ENCODE data around the gene TAF6L.

Gene TAF6L

DNA sequence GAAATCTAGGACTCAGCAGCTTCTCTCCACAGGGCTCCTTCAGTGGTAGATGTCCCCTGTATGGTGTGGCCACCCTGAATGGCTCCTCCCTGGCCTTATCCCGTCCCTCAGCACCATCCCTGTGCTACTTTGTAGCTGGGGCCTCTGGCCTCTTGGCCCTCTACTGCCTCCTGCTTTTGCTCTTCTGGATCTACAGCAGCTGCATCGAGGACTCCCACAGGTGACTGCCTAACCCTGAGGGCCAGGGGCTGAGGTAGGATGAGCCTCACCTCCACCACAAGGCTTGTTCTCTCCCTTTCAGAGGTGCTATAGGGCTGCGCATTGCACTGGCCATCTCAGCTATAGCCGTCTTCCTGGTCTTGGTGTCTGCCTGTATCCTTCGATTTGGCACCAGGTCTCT, 17.8 kb downstream of the TAF6L start:
- Histone ChIP-seq H4K20me1 (ENCODE audit: insufficient read depth, low read length) (no peaks in the 10 kb centered on the region), H3K4me3 (ENCODE audit: low read length) (no peak overlapping the region), H3K9me3 (ENCODE audit: insufficient read depth, low read length) (no peaks in the 10 kb centered on the region), H3K4me1 (ENCODE audit: low read length) (peaks cover 31% of the 10 kb centered on the region), H3K4me2 (ENCODE audit: low read length) (peak overlapping the region; percentile 6; the same call in 1 of the 2 replicates), H3K36me3 (replicated peaks; ENCODE audit: low read depth, low read length) (peaks cover 39% of the 10 kb centered on the region), H3K27ac (ENCODE audit: low read length) (no peak overlapping the region), H3K79me2 (ENCODE audit: low read length) (peaks cover 46% of the 10 kb centered on the region), H3K9ac (ENCODE audit: low read length) (no peak overlapping the region), H3K27me3 (ENCODE audit: low read depth, low read length) (no peaks in the 10 kb centered on the region), H2AFZ (ENCODE audit: low read depth, low read length) (no peak overlapping the region)
- no peak for TF ChIP-seq EZH2phosphoT487 (IDR thresholded peaks at IDR 0.05; ENCODE audit: low read depth)
- TF ChIP-seq, protein P1, sequence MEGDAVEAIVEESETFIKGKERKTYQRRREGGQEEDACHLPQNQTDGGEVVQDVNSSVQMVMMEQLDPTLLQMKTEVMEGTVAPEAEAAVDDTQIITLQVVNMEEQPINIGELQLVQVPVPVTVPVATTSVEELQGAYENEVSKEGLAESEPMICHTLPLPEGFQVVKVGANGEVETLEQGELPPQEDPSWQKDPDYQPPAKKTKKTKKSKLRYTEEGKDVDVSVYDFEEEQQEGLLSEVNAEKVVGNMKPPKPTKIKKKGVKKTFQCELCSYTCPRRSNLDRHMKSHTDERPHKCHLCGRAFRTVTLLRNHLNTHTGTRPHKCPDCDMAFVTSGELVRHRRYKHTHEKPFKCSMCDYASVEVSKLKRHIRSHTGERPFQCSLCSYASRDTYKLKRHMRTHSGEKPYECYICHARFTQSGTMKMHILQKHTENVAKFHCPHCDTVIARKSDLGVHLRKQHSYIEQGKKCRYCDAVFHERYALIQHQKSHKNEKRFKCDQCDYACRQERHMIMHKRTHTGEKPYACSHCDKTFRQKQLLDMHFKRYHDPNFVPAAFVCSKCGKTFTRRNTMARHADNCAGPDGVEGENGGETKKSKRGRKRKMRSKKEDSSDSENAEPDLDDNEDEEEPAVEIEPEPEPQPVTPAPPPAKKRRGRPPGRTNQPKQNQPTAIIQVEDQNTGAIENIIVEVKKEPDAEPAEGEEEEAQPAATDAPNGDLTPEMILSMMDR (IDR thresholded peaks at IDR 0.05; ENCODE audit: low read depth, low read length), result no peak

DNA sequence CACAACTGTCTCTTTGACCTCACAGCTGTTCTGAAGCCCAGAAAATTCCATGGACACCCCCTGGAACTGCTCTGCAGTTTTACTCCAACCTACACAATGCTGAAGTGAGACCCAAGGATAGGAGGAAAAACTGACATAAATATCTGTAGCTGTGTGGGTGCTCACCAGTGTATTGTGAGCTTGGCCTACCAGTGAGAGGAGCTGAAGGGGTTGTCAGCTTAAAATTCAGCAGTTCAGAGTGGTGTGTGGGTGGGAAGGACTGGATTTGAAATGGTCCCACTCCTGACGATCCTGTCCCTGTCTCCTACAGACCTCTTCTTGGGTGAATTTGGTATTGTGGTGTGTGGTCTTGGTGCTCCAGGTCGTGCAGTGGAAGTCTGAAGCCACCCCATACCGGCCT, 18.4 kb downstream of the TAF6L start:
- Histone ChIP-seq H3K9me3 (ENCODE audit: insufficient read depth, low read length) (no peaks in the 10 kb centered on the region), H3K27ac (ENCODE audit: low read length) (no peak overlapping the region), H4K20me1 (ENCODE audit: insufficient read depth, low read length) (no peaks in the 10 kb centered on the region), H3K27me3 (ENCODE audit: low read depth, low read length) (no peaks in the 10 kb centered on the region), H2AFZ (ENCODE audit: low read depth, low read length) (no peak overlapping the region), H3K4me1 (ENCODE audit: low read length) (peaks cover 31% of the 10 kb centered on the region), H3K4me2 (ENCODE audit: low read length) (no peak overlapping the region), H3K9ac (ENCODE audit: low read length) (no peak overlapping the region), H3K36me3 (replicated peaks; ENCODE audit: low read depth, low read length) (peaks cover 45% of the 10 kb centered on the region), H3K79me2 (ENCODE audit: low read length) (peaks cover 46% of the 10 kb centered on the region), H3K4me3 (ENCODE audit: low read length) (no peak overlapping the region)
- TF ChIP-seq EZH2phosphoT487 (IDR thresholded peaks at IDR 0.05; ENCODE audit: low read depth), result no peak

DNA sequence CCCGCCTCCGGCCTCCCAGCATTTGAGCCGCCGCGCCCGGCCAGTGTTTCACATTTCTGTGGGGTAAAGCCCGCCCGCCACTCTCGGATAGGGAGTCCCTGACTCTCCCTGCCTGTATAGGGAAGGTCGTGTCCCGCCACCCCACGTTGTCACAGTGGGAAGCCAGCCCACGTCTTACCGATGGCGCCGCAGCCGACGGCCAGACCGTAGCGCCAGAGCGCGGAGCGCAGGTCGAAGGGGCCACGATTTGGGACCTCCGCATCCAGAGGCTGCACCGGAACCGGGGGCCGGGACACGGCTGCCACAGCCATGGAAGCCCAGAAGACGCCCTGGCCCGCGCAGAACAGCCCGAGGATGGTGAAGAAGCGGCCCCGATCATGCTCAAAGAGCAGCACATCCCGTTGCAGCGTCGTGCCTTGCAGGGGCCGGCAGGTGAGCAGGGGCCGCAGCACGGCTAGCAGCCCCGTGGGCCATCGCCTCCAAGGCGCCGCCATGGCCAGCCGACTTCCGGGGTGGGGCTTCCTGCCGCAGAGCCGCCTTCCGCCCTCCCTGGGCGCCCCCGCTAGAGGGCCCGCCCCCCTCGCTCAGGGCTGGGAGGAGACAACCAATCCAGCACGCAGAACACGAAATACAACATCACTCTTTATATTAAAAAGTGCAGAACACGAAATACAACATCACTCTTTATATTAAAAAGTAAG, 20.5 kb downstream of the TAF6L start, which contains the start of gene TMEM223:
TMEM223 (minus strand) TSS at position 506 of the 701 bp plus-strand sequence; CDS start at position 494, 12 bp downstream.
- H3K27ac ChIP-seq (ENCODE audit: low read length), result peak within 1 kb of the TSS; percentile 51
- peak within 1 kb of the TSS; percentile 89 for H3K9ac ChIP-seq (ENCODE audit: low read length)
- TF ChIP-seq, protein P1 (IDR thresholded peaks at IDR 0.05; ENCODE audit: low read depth, low read length), result no peak
- no peak for TF ChIP-seq EZH2phosphoT487 (IDR thresholded peaks at IDR 0.05; ENCODE audit: low read depth)
- H2AFZ ChIP-seq (ENCODE audit: low read depth, low read length), result no peak within 1 kb of the TSS
- H3K4me2 ChIP-seq (ENCODE audit: low read length), result peak within 1 kb of the TSS; percentile 81
- H3K4me3 ChIP-seq (ENCODE audit: low read length), result peak within 1 kb of the TSS; percentile 95
- H3K9me3 ChIP-seq (ENCODE audit: insufficient read depth, low read length), result no peaks in the 10 kb centered on the region
- H4K20me1 ChIP-seq (ENCODE audit: insufficient read depth, low read length), result no peaks in the 10 kb centered on the region
- H3K27me3 ChIP-seq (ENCODE audit: low read depth, low read length), result no peaks in the 10 kb centered on the region
- peaks cover 46% of the 10 kb centered on the region for H3K79me2 ChIP-seq (ENCODE audit: low read length)
- H3K4me1 ChIP-seq (ENCODE audit: low read length), result peaks cover 23% of the 10 kb centered on the region
- peaks cover 62% of the 10 kb centered on the region for H3K36me3 ChIP-seq (replicated peaks; ENCODE audit: low read depth, low read length)

DNA sequence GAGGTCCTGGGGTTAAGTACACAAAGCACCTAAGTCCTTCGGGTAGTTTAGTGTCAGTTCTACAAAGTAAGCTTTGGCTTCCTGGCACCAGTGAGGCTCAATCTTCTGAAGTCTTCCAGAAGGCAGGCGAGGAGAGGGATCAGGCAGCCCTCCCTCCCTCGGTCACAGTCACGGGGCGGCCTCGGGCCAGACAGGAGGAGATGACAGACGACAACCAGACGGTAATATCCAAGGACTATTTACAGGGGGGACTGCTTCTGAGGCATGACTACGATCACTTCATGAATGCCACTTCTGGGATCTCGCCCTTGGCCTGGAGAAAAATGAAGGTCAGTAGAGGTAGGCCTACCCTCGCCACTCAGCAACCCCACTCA, 21.0 kb downstream of the TAF6L start:
- no peaks in the 10 kb centered on the region for H3K9me3 ChIP-seq (ENCODE audit: insufficient read depth, low read length)
- H3K4me1 ChIP-seq (ENCODE audit: low read length), result peaks cover 23% of the 10 kb centered on the region
- H3K79me2 ChIP-seq (ENCODE audit: low read length), result peaks cover 46% of the 10 kb centered on the region
- no peak overlapping the region for H2AFZ ChIP-seq (ENCODE audit: low read depth, low read length)
- TF ChIP-seq, protein P1 (IDR thresholded peaks at IDR 0.05; ENCODE audit: low read depth, low read length), result no peak
- H3K4me3 ChIP-seq (ENCODE audit: low read length), result peak overlapping the region; percentile 95
- H3K27ac ChIP-seq (ENCODE audit: low read length), result peak overlapping the region; percentile 49
- peaks cover 65% of the 10 kb centered on the region for H3K36me3 ChIP-seq (replicated peaks; ENCODE audit: low read depth, low read length)
- peak overlapping the region; percentile 34 for H3K9ac ChIP-seq (ENCODE audit: low read length)
- no peaks in the 10 kb centered on the region for H4K20me1 ChIP-seq (ENCODE audit: insufficient read depth, low read length)
- H3K4me2 ChIP-seq (ENCODE audit: low read length), result peak overlapping the region; percentile 60
- no peaks in the 10 kb centered on the region for H3K27me3 ChIP-seq (ENCODE audit: low read depth, low read length)
